HepG2 (cell line): Measurements from ENCODE around the gene RAB42. TPM values are rescaled to one million over a fixed set of nuclear protein-coding genes. Genes with fewer than 3 reads are reported as not detected.

Source experiments
- AHDC1 ChIP-seq: sonication (generic); formaldehyde crosslinking; IDR thresholded peaks from 2 replicates; pipeline ENCODE4 v1.5.1; 2020; ENCODE audit warnings: mild to moderate bottlenecking, missing genetic modification reagents, borderline replicate concordance
- ATAD3A ChIP-seq: sonication (generic); formaldehyde crosslinking; IDR thresholded peaks from 2 replicates; pipeline ENCODE4 v1.4.0; 2020; ENCODE audit warnings: missing genetic modification reagents
- CCAR2 ChIP-seq: fragments of 200-400 bp; formaldehyde crosslinking; optimal IDR thresholded peaks from 2 replicates; pipeline ENCODE3; 2018; ENCODE audit warnings: low read depth, mild to moderate bottlenecking, low read length, moderate library complexity
- DMTF1 ChIP-seq: sonication (generic); formaldehyde crosslinking; IDR thresholded peaks from 2 replicates; pipeline ENCODE4 v1.4.0; 2020; ENCODE audit warnings: mild to moderate bottlenecking, missing genetic modification reagents
- FLYWCH1 ChIP-seq: sonication (generic); formaldehyde crosslinking; IDR thresholded peaks from 2 replicates; pipeline ENCODE4 v1.8.1; 2023; ENCODE audit warnings: mild to moderate bottlenecking, missing genetic modification reagents
- FOXP1 ChIP-seq, 2 experiments: fragments of 450-650 bp in 1 of 2; IDR thresholded peaks; 2 replicates each; pipeline ENCODE4 v1.6.1; 2017 to 2018; ENCODE audit warnings: antibody characterized with exemption in 1 of 2
- HDAC1 ChIP-seq: sonication (generic); formaldehyde crosslinking; IDR thresholded peaks from 2 replicates; pipeline ENCODE4 v1.5.1; 2020; ENCODE audit warnings: mild to moderate bottlenecking, missing genetic modification reagents
- KDM5B ChIP-seq: sonication (generic); formaldehyde crosslinking; IDR thresholded peaks from 2 replicates; pipeline ENCODE4 v1.4.0; 2020; ENCODE audit warnings: missing genetic modification reagents, mild to moderate bottlenecking, borderline replicate concordance
- MAZ ChIP-seq, 2 experiments: sonication (generic) in 1 of 2; formaldehyde crosslinking in 1 of 2; IDR thresholded peaks; 2 replicates each; pipeline versions ENCODE4 v1.5.0 to v1.6.1; 2012 to 2020; ENCODE audit warnings: low read depth in 2 of 2, mild to moderate bottlenecking in 2 of 2, borderline replicate concordance in 1 of 2, improper control_type of control experiment in 1 of 2, low read length in 1 of 2, missing genetic modification reagents in 1 of 2, moderate library complexity in 1 of 2
- TERF1 ChIP-seq: sonication (generic); formaldehyde crosslinking; IDR thresholded peaks from 2 replicates; pipeline ENCODE4 v1.8.0; 2022; ENCODE audit warnings: mild to moderate bottlenecking, missing genetic modification reagents, moderate library complexity
- THAP7 ChIP-seq: sonication (generic); formaldehyde crosslinking; IDR thresholded peaks from 2 replicates; pipeline ENCODE4 v1.8.1; 2023; ENCODE audit warnings: mild to moderate bottlenecking, missing genetic modification reagents
- TRIM22 ChIP-seq: fragments of 450-650 bp; IDR thresholded peaks from 2 replicates; pipeline ENCODE4 v1.6.1; 2017
- ZBTB21 ChIP-seq: sonication (generic); formaldehyde crosslinking; IDR thresholded peaks from 2 replicates; pipeline ENCODE4 v1.4.0; 2020; ENCODE audit warnings: missing genetic modification reagents
- ZNF530 ChIP-seq: sonication (generic); formaldehyde crosslinking; IDR thresholded peaks from 2 replicates; pipeline ENCODE4 v1.5.0; 2020; ENCODE audit warnings: low read depth, mild to moderate bottlenecking, missing genetic modification reagents
- ZNF564 ChIP-seq: sonication (generic); formaldehyde crosslinking; IDR thresholded peaks from 2 replicates; pipeline ENCODE4 v1.8.1; 2023; ENCODE audit warnings: mild to moderate bottlenecking, missing genetic modification reagents
- ZNF737 ChIP-seq: sonication (generic); formaldehyde crosslinking; IDR thresholded peaks from 2 replicates; pipeline ENCODE4 v1.5.0; 2020; ENCODE audit warnings: missing genetic modification reagents, mild to moderate bottlenecking, borderline replicate concordance
- polyA plus RNA-seq, 8 experiments: library from polyadenylated mRNA; depleted of rRNA in 3 of 8; stranded (reverse) in 7 of 8; unstranded in 1 of 8; fragments of >200 nt; fragmentation: Illumina TruSeq in 4 of 8; extraction: Trizol in 4 of 8; gene quantifications; 2 replicates each; pipeline versions ENCODE4 v1.2.1 to v1.2.3, GENCODE V29; 2011 to 2016; ENCODE audit warnings: low read depth in 4 of 8, missing spikeins in 1 of 8, mixed read lengths in 1 of 8; ENCODE audit not compliant: insufficient read depth in 1 of 8
- total RNA-seq, 5 experiments: library from RNA; depleted of rRNA; stranded (reverse); fragments of >200 nt; fragmentation: Illumina TruSeq; extraction: Trizol; gene quantifications; 2 replicates each; pipeline ENCODE4 v1.2.3, GENCODE V29; 2016; ENCODE audit warnings: low read depth in 1 of 5

RAB42 gene
- total and polyA plus RNA-seq, 2 of the 13 experiments (the other 11 are each of a cell fraction or from before 2014, with no cell fraction given), result 10.4 to 166 TPM

GRCh38 chr1:28642847-28643635 is 51.0 kb downstream of the RAB42 start, which contains the start of gene TAF12 (continued):
- peak; percentile 61; the same call in 1 of the 2 replicates for TF ChIP-seq MAZ (IDR thresholded peaks at IDR 0.05; ENCODE audit: borderline replicate concordance, low read depth, low read length)
- peak; percentile 65; the same call in 1 of the 2 replicates for TF ChIP-seq MAZ (CRISPR knock-in tag; IDR thresholded peaks at IDR 0.05; ENCODE audit: low read depth)
- TF ChIP-seq TERF1 (CRISPR knock-in tag), result peak; percentile 77; the same call in 1 of the 2 replicates
- TF ChIP-seq FLYWCH1 (CRISPR knock-in tag), result no peak
- TF ChIP-seq THAP7 (CRISPR knock-in tag), result peak; percentile 85
- peak; percentile 80 for TF ChIP-seq ZNF564 (CRISPR knock-in tag)
- TF ChIP-seq TRIM22, result no peak
- TF ChIP-seq ZNF530, result no peak
- TF ChIP-seq ZNF737, result peak; percentile 93; the same call in 1 of the 2 replicates
- TF ChIP-seq AHDC1 (CRISPR knock-in tag), result no peak
- no peak for TF ChIP-seq FOXP1 (IDR thresholded peaks at IDR 0.05)
- no peak for TF ChIP-seq FOXP1 (CRISPR knock-in tag; IDR thresholded peaks at IDR 0.05)
- TF ChIP-seq DMTF1, result no peak
- peak; percentile 75; the same call in 1 of the 2 replicates for TF ChIP-seq KDM5B (CRISPR knock-in tag)
- peak; percentile 78 for TF ChIP-seq HDAC1 (CRISPR knock-in tag)
- no peak for TF ChIP-seq ATAD3A (CRISPR knock-in tag)
- TF ChIP-seq ZBTB21 (CRISPR knock-in tag), result peak; percentile 60
- no peak for TF ChIP-seq CCAR2
